NCI-H1436 treated with DMSO at 0.1 percent for 48 hours (cell line): ENCODE results near the gene IRF6.
"Not testable (repeated sequence)": the region's sequence is repeated elsewhere in the genome, so short reads cannot be mapped to it uniquely, and the experiment has no call there.

Source experiments
- DNase-seq: peaks from one replicate; lab custom pipeline; 2025; lab: John Stamatoyannopoulos, UW

IRF6 gene

GRCh38 chr1:209823143-209824041 lies 17.4 kb upstream of the IRF6 start:
- DNase-seq = no peak

- DNase-seq = no peak
These were observed 16.8 kb upstream of the IRF6 start for GRCh38 chr1:209822706-209823105.

- no peak for DNase-seq
These were observed 15.0 kb upstream of the IRF6 start for GRCh38 chr1:209820986-209821385.

GRCh38 chr1:209819058-209819457 lies 13.1 kb upstream of the IRF6 start:
- DNase-seq = no peak

- no peak for DNase-seq
These were observed 11.7 kb upstream of the IRF6 start for GRCh38 chr1:209817691-209818090.

- DNase-seq = no peak
These were observed 11.0 kb upstream of the IRF6 start for GRCh38 chr1:209816923-209817322.

- no peak for DNase-seq
These were observed 10.0 kb upstream of the IRF6 start for GRCh38 chr1:209815931-209816341.

GRCh38 chr1:209815490-209815889 lies 9.5 kb upstream of the IRF6 start:
- DNase-seq = no peak

- no peak for DNase-seq
These were observed 8.0 kb upstream of the IRF6 start for GRCh38 chr1:209813902-209814301.

- DNase-seq = no peak
These were observed 4.8 kb upstream of the IRF6 start for GRCh38 chr1:209810783-209811182.

GRCh38 chr1:209809611-209810010 lies 3.7 kb upstream of the IRF6 start:
- no peak for DNase-seq

- no peak for DNase-seq
These were observed 2.2 kb upstream of the IRF6 start for GRCh38 chr1:209808059-209808581.

GRCh38 chr1:209807509-209807908 lies 1.6 kb upstream of the IRF6 start:
- DNase-seq = no peak

- DNase-seq = no peak
These were observed 581 bp downstream of the IRF6 start for GRCh38 chr1:209805341-209805781.

GRCh38 chr1:209803568-209803967 lies 2.4 kb downstream of the IRF6 start:
- no peak for DNase-seq

GRCh38 chr1:209802780-209803152 lies 3.2 kb downstream of the IRF6 start:
- DNase-seq = no peak

- no peak for DNase-seq
These were observed 3.7 kb downstream of the IRF6 start for GRCh38 chr1:209802117-209802779.

- DNase-seq = no peak
These were observed 4.7 kb downstream of the IRF6 start for GRCh38 chr1:209800984-209801834.

- no peak for DNase-seq
These were observed 7.8 kb downstream of the IRF6 start for GRCh38 chr1:209797978-209798639.

GRCh38 chr1:209793711-209794110 lies 12.2 kb downstream of the IRF6 start:
- DNase-seq = not testable (repeated sequence)

- DNase-seq = no peak
These were observed 14.0 kb downstream of the IRF6 start for GRCh38 chr1:209791920-209792319.
